Activated CD4-positive, alpha-beta T cell treated with anti-CD3 and anti-CD28 coated beads, Interleukin-2, amount 50 U/mL, for 48 hours (primary cell): ENCODE results near the gene KASH5.

ENCODE experiments used
- DNase-seq, 2 experiments: peaks; one replicate each; pipeline ENCODE4 v3.0.0-alpha.2; 2020

Gene KASH5

DNA sequence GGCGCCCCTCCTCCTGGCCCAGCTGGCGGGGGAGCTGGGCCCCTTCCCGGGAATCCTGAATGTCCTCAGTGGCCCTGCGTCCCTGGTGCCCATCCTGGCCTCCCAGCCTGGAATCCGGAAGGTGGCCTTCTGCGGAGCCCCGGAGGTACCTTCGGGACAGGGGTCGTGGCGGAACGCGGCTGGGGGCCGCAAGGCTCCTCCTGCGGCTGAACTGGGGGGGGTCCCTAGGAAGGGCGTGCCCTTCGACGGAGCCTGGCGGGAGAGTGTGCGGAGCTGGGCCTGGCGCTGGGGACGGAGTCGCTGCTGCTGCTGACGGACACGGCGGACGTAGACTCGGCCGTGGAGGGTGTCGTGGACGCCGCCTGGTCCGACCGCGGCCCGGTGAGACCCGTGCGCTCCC lies 73.6 kb downstream of the KASH5 start:
- no peak for DNase-seq

DNA sequence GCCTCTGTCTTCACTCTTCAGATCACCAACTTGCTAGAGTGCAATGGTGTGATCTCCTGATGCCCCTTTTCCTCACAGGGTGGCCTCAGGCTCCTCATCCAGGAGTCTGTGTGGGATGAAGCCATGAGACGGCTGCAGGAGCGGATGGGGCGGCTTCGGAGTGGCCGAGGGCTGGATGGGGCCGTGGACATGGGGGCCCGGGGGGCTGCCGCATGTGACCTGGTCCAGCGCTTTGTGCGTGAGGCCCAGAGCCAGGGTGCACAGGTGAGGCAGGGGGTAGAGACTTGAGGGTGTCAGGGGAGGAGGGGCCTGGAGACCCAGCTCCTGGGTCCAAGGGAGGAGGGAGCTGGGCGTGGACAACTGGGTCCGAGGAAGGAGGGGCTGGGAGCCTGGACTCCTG lies 74.4 kb downstream of the KASH5 start:
- DNase-seq, result no peak

DNA sequence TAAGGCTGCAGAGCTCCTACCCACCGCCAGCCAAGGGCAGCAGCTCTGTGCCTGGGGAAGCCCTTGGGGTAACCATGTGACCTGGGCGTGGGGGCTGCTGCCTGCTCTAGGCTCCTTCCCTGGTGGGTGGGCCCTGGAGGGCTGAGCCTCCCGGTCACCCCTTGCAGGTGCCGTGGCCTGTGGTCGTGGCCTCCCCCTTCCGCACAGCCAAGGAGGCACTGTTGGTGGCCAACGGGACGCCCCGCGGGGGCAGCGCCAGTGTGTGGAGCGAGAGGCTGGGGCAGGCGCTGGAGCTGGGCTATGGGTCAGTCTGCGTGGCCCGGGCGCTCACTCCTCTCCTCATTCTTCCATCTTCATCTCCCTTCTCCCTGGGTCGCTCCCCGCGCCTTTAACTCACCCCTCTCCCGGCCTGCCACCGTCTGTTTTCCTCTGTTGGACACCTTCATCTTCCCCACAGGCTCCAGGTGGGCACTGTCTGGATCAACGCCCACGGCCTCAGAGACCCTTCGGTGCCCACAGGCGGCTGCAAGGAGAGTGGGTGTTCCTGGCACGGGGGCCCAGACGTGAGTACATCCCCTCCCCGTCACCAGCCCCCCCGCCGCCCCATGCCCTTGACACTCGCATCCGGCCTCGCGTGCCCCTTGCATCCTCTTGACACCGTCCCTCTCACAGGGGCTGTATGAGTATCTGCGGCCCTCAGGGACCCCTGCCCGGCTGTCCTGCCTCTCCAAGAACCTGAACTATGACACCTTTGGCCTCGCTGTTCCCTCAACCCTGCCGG lies 76.1 kb downstream of the KASH5 start:
- no peak for DNase-seq

- no peak for DNase-seq
These were observed 77.3 kb downstream of the KASH5 start for GRCh38 chr19:49465371-49465770.
